HG03439 (cell line): ENCODE data around the gene ZNF217.
"Not testable (repeated sequence)": the region's sequence is repeated elsewhere in the genome, so short reads cannot be mapped to it uniquely, and the experiment has no call there.

Source experiments
- ATAC-seq: cut with Tn5 transposase; IDR thresholded peaks from one replicate; pipeline ENCODE4 v1.9.1; 2021; ENCODE audit warnings: mild to moderate bottlenecking, moderate library complexity; ENCODE audit not compliant: unreplicated experiment

The ZNF217 gene

DNA sequence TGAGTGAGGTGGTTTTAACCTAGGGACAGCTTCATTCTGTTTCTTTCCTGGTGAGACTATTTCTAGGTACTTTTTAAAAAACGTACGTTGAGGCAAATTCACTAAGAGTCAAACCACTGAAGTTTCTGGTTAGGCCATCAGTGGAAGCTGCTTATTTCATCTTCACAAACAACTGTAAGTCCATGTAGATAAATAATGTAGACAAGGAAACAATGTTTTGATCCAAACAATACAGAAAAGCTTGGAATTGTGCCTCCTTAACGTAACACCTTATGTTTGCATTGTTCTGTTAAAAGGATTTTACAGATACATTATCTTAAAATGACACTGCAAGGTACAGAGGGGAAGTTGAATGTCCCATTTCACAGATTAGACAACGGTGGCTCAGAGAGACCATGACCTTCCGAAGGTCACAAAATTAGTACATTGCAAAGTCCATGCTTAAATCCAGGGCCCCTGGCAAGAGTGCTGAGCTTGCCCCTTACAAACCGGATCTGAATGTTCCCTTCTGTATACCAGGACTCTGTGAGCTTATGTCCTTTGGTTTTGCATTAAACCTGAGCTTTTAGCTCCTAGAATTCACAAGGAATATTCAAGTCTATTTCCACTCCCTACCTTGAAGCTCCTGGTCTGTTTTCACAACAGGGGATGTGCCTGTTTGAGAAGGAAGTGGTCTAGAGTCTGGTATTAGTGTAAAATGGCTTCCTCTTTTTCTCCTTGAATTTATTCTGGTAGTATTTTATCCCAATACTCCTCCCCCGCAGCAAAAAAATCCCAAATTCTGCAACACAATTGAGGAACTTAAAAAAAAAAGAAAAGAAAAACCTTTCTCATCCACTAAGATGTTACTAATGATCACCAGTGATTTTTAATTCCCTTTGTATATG, 28.9 kb upstream of the ZNF217 start:
- no peak for ATAC-seq

DNA sequence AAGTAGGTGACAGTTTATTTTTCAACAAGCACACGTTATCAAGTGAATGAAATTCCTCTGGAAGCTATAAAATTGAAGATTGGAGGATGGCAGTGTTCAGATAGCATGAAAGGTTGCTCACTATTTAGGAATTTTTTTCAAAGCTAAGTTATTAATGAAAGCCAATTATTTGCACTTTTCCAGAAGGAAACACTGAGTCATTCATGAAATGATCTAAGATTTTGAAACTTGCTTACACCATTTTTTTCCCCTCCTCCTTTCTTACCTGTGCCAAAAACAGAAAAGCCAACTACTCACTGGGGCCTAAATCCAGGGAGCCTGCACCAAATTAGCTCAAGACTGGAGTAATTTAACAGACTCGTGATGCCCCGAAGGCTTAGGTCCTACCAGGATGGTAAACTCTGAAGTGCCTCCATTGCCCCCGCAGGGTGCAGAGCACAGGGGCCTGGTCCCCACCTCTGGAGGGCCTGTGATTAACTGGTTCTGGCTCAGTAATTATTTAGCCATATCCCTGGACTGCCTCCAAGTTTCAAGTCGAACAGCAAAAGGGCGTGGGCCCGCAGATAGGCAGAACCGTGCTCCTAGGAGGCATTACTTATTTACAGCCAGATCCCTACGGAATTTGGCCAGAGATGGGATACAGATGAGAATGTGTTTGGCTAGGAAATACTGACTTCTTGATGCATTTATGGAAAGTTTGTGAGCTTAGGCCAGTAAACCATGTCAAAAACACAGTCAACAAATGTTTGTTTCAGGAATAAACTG, 28.0 kb upstream of the ZNF217 start:
- ATAC-seq: no peak

DNA sequence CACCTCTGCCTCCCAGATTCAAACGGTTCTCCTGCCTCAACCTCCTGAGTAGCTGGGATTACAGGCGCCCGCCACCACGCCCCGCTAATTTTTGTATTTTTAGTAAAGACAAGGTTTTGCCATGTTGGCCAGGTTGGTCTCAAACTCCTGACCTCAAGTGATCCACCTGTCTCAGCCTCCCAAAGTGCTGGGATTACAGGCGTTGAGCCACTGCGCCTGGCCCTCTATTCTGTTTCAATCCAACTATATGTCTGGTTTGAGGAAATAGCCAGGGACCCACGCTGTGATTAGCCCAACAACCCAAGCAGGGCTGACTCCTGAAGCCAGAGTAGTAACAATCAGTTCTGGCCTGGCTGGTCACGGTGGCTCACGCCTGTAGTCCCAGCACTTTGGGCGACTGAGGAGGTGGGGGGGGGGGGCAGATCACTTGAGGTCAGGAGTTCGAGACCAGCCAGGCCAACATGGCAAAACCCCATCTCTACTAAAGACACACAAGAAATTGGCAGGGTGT, 24.9 kb upstream of the ZNF217 start:
- not testable (repeated sequence) for ATAC-seq

DNA sequence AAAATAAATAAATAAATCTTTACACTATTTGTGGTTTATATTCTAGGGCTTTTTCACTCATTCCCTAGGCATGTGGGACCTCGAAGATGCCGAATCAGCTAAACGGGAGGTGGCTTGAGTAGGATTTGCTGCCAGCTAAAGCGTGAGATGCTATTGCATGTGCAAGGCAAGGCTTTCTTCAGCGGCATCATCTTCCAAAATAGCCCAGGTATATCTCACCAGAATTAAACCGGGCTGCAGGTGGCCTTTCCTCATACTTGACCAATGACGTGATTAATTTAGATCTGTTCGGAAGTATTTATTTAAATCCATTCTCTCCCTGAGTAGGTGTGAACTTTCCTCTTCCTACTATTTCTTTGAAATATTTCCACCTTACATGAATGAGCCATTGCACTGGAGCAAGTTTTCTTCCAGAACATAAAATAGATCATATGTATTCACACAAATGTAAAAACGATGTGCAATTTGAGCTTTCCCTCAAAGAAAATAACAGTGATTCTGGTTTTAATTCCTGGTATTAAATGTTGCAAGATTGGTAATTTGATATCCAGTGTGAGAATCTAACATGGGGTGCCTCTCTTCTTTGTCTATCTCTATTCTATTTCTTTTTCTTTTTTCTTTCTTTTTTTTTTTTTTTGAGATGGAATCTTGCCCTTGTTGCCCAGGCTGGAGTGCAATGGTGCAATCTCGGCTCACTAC, 24.3 kb upstream of the ZNF217 start:
- no peak for ATAC-seq

DNA sequence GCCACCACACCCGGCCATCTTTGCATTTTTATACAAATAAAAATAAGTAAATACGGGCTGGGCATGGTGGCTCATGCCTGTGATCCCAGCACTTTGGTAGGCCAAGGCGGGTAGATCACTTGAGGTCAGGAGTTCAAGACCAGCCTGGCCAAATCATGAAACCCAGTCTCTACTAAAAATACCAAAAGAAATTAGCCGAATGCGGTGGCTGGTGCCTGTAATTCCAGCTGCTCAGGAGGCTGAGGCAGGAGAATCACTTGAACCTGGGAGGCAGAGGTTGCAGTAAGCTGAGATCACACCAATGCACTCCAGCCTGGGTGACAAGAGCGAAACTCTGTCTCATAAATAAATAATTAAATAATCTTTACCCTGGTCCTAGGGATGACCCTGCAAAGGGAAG, 22.9 kb upstream of the ZNF217 start:
- not testable (repeated sequence) for ATAC-seq

DNA sequence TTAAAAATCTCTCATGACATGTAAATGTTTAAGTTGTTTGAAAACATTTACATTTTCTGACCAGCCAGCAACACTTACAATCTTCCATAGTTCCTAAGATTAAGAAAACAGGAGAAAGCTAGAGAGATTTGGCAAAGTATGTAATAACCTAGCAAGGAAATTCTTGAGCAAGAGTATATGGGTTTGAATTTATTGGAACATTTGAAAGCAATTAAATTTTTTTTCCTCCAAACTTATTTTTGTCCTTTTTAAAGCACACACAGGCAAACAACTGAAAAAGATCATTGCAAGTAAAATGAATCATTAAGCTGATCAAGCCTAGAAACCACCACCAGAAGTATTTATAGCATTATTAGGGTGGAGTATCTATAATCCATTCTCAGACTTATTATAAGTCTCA, 20.1 kb upstream of the ZNF217 start:
- no peak for ATAC-seq

DNA sequence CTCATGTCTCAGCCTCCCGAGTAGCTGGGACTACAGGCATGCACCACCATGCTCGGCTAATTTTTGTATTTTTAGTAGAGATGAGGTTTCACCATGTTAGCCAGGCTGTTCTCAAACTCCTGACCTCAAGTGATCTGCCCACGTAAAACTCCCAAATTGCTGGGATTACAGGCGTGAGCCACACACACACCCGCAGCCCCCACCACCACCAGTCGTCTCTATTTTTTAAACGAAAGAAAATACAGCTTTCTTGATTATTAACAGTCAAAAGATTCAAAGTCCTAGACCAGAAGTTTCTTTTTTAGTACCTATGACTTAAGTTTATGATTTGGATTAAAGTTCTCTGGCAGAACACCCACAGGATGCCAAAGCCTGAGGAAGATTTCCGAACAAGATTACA, 18.6 kb upstream of the ZNF217 start:
- ATAC-seq: not testable (repeated sequence)

DNA sequence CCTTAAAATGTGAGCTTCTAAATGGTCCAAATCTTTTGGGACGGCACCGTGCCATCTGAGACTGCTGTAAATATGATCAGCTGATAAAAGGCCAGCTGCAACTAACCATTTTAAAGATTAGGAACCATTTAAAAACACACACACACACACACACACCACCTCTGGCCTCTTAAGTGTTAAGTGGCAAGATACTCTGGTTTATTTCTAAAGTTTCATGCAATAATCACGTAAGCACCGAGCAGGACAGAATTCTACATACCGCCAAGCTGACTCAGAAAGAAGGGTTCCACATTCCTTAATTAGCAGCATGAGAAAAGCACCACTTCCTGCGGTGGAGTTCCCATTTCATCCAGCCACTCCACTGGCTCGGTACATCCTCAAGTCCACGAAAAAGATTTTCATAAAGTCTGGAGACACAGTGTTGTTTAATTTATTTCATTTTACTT, 17.8 kb upstream of the ZNF217 start:
- no peak for ATAC-seq

DNA sequence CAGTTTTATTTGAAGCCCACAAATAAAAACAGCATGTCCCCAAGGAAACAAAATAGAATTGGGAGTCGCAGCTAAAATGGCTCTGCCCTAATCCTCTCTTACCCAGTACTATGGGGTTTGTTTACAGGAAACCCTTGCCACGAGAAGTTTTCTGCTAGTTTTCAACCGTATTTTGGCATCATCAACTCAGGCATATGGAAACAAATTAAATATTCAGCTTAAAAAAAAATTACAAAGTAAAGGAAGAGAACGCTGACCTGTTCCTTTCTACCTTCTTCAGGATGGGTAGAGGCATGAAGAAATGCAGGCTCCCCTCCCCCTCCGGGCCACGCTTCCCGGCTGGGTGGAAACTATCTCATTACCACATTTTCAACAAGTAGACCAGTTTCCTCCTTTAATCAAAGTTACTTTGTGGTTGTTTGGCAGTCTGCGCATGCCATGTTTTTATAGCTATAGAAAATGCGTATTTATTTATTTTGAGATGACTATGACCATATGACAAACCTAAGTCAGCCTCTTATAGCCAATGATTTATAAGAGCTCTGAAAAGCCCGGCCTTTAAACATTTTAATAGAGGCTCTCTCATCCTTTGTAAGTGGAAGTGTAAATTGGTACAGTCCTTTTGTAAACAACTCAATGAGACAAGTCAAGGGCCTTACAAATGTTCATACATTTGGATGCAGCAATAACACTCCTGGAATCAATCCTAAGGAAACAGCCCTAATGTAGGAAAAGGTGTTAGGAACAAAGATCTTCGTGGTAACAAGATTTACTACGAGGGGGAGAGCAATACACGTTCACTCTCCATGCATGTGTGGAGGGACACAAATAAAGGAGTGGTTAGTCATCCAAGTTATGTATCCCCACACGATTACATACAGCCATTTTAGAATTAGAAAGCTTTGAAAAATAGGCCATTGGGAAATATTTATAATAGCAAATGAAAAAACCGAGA, 16.1 kb upstream of the ZNF217 start:
- ATAC-seq: no peak

DNA sequence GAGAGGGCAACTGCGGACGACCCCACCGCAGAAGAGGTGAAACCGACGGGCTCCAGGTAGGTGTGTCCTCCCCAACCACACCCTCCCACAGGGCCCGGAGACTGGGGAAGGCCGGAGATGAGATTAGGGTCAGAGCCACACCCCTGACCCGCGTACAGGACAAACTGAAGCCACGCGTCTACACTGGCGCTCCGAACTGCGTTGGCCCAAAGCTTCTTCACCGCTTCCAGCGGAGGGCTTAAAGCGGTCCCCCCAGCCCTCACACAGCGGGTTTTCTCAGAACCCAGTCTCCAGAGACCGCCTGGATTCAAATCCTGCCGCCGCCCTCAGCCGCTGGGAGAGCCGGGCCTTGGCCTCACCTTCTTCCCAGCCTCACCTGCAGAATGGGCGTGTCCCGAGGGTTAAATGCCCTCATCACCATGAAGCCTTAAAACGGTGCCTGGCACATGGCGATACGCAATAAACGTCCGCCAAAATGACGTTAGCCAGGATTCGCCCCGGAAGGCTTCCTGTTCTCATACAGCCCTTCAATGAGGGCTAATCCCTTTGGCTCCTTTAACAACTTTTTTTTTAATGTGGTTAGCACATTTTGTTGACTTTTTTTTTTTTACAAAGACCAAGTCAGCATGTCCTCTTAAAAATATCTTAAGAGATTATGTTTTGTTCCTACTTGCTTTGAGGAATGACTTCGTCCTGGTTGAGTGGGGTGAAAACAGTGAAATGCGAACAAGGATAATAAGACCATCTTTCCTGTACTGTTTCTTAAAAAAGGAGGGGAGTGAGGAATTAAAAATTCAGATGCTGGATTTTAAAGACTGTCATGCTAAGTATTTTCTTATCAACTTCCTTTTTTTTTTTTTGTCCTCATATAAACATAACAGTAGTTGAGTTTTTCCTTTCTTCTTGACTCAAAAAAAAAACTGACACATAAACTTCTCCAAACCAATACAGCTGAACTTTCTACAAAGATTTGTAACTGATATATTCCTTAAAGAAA, 15.1 kb upstream of the ZNF217 start:
- no peak for ATAC-seq

DNA sequence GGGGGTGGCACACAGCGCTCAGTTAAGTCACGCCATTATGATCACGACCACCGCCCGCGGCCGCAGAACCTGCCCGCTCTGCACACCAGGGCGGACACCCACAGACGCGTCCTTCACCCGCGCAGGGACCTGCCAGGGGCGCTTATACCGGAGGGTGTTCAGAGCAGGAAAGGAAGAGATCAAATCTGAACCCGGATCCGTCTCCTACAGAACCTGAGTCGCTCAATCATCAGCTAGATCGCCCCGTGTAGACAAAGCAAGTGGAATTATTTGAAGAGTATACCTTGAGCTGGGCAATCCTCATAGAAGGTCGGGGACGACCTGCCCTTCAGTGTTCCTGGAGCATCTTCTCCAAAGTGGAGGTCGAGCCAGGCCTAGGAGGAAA, 14.4 kb upstream of the ZNF217 start:
- no peak for ATAC-seq

DNA sequence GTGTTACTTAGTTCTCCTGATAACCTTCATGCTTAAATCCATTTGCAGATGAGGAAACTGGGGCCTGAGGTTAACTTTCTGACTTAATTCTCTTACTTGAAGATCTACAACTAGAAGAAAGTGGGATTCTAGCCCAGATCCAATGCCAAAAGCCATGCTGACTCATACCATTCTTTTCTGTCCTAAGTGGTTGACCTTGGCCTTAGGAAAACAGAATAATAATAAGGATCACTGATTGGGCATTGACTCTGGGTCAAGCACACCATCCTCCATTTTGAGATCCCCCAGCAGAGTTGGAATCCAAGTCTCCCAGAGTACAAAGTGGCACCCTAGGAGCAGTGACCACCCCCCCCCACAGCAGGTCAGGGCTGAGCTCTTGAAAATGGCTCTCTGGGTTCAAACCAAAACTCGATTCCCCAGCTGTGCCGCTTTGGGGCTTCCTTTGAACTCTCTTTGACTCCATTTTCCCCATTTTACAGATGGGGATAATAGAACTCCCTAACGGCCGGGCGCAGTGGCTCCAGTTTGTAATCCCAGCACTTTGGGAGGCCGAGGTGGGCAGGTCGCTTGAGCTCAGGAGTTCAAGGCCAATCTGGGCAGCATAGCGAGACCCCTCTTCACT, 12.8 kb upstream of the ZNF217 start:
- ATAC-seq: no peak

DNA sequence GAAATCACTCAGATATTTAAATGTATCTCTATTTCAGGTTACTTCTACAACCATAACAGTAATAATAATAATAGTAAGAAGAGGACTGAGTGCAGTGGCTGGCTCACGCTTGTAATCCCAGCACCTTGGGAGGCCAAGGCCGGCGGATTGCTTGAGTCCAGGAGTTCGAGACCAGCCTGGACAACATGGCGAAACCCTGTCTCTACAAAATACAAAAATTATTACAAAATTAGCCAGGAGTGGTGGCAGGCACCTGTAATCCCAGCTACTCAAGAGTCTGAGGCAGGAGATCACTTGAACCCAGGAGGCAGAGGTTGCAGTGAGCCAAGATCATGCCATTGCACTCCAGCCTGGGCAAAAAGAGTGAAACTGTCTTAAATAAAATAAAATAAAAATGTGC, 11.8 kb upstream of the ZNF217 start:
- not testable (repeated sequence) for ATAC-seq

DNA sequence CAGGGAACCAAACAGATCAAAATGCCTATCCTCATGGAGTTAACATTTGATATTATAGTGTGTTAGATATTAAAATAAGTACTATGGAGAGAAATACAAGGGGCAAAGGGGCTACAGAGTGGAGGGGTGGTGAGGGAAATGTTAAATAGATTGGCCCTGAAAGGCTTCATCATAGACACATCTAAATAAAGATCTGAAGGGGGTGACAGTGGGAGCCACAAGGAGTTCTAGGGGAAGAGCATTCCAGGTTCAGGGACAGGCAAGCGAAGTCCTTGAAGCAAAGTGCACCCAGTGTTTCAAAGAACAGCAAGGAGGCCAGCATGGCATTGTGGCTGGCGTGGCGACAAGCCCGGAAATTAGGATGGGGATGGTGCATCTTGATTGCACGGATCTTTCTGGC, 11.2 kb upstream of the ZNF217 start:
- ATAC-seq: not testable (repeated sequence)

DNA sequence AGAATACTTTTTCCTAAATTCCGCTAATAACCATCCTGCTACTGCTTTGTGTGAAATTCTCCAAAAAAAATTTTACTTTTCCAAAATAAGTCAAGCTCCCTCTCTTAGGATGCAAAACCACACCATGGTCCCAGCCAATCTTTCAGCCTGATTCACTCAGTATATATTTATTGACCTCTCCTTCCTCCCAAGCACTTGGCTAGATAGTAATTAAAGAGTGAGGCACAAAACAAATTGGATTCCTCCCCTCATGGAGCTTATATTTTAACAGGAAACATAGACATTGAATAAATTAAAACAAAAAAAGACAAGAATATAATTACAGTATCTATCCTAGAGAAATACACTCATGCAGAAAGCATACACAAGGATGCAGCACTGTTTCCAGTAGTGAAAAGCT, 9.0 kb upstream of the ZNF217 start:
- no peak for ATAC-seq

DNA sequence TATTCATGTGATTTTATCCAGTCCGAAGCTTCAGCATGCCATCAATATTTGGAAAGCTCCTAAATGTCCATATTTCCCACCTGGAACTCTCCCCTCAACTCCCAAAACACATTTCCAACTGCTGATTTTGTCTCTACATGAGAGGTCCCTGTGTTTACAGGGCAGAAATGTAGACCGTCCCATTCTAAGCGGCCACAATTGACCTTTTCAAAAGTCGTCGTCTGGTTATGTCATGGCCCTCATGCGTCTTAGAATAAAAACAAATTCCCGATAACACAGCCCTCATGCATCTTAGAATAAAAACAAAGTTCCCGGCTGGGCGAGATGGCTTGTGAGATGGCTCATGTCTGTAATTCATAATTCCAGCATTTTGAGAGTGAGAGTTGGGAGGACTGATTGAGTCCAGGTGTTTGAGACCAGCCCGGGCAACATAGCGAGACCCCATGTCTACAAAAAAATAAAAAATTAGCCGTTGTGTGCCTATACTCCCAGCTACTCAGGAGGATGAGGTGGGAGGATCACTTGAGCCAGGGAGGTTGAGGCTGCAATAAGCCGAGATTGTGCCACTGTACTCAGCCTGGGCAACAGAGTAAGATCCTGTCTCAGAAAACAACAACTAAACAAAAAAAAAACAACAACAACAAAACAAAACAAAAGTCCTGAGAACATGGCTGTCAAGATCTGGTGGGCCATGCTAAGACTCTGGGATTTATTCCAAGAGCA, 6.4 kb upstream of the ZNF217 start:
- no peak for ATAC-seq

DNA sequence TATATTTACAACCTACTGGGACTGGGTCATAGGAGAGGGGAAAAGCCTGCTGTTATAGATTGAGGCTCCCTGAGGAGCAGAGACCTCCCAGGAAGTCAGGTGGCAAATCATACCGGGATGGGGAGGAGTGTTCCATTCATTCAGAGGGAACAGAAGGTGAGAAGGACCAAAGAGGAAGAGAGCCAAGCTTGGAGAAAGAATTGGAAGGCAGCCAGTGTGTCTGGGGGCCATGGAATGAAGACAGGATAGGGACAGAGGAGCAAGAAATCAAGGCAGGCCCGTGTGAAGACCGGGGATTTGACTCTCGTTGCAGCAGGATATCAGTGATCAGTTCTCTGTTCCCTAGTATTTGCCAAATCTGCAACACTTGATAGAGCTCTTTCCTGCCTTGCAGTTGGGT, 5.7 kb upstream of the ZNF217 start:
- ATAC-seq: no peak

DNA sequence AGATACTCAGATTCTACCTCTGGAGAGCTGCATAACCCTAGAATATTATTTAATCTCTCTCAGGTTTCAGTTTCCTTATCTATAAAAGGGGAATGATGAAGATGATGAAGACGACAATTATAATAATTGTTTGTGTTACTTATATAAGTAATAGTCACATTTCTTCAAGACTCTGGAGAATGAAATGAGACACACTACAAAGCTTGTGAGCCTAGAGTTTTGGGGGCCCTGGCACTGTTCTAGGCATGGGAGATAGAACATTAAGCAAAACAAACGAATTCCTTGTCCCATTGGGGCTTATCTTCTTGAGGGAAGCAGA, 5.4 kb upstream of the ZNF217 start:
- ATAC-seq: no peak
